SH-SY5Y (cell line): ENCODE measurements around the gene LRRC52.

Experiments used
- GATA2 ChIP-seq: IDR thresholded peaks from 2 replicates; pipeline ENCODE4 v1.6.1; 2011; ENCODE audit warnings: mild to moderate bottlenecking, low read depth, low read length
- GATA3 ChIP-seq: IDR thresholded peaks from 2 replicates; pipeline ENCODE4 v1.6.1; 2011; ENCODE audit warnings: low read depth, mild to moderate bottlenecking, low read length, moderate library complexity

DNA sequence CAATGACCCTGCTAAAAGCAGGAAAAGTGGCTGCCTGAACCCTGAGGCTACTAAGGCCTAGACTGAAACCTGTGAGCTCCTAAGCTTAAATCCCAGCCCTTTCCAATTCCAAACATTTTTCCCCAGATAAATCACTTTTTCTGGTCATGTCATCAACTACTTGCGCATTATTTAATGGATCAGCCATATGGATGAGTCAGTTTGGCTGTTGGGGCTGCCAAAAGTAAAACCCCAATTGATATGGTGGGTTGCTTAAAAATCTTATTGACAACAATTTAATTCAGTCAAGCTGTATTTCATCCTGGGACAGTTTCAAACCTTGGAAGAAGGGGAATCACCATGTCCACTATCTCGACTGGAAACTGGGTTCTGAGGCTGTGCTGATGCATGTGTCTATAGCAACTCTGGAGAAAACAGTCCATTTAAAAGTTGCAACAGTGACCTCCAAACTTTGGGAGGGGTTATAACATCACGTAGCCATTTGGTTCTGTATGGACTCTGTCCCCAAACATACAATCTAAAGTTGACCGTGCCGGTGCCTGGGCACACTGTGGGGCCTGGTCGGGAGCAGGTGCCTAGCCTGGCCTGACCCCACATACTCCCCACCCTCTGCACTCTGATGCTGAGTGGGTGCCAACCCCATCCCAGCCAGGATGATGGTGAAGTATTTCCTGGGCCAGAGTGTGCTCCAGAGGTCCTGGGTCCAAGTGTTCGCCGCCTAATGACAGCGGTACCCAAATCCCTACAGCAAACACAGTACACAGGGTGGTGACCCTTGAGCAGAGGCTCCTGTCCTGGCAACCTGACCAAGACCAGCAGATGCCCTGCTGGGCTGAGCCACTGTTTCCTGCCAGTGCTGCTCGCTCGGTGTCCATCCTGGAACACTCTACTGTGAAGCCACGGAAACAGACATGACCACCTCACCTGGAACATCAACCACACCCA, 46.5 kb upstream of the LRRC52 start:
- TF ChIP-seq GATA2 (no peak), GATA3 (no peak)
